Activated CD4-positive, alpha-beta T cell treated with anti-CD3 and anti-CD28 coated beads, Interleukin-2, amount 50 U/mL, for 4 hours (primary cell): ENCODE results near the gene SCFD2.

Experiments
- DNase-seq, 2 experiments: peaks; one replicate each; pipeline ENCODE4 v3.0.0-alpha.2; 2020

The SCFD2 gene

GRCh38 chr4:52946855-52947254, 419.0 kb downstream of the SCFD2 start:
- DNase-seq = no peak

DNA sequence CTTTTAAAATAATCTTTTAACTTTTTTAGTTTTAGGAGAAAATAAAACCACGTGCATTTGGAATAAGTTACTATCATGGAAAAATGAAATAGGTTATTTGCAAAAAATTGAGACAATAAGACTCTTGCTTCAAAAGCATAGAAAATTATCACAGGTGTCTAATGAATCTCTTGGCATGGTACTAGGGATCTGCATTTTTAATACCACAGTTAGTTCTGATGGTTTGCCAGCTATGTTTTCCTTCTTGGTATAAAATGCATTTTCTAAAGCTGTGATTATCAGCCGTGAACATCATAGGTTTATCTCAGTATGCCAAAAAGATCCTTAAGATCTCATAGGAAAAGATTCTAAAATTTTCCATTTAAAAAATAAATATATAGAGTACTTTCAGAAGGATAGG, 419.9 kb downstream of the SCFD2 start:
- no peak for DNase-seq

- no peak for DNase-seq
Observed at GRCh38 chr4:52945326-52945898, 420.4 kb downstream of the SCFD2 start.

DNA sequence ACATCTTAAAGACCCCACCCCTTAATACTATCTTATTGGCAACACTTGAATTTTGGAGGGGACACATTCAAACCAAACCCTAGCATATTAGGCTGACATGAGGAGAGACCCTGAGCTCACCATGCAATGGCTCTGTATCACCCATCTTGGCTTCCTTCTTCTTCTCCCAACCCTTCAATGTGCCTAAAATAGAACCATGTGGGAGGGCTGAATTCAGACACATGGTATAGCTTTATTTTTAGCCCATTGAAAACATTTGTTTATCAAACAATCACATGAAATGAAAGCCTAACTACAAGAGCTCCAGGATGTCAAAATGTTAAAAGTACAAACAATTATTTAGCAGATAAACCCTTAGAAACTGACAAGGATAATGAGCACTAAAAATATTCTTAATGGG, 422.2 kb downstream of the SCFD2 start:
- DNase-seq = no peak

DNA sequence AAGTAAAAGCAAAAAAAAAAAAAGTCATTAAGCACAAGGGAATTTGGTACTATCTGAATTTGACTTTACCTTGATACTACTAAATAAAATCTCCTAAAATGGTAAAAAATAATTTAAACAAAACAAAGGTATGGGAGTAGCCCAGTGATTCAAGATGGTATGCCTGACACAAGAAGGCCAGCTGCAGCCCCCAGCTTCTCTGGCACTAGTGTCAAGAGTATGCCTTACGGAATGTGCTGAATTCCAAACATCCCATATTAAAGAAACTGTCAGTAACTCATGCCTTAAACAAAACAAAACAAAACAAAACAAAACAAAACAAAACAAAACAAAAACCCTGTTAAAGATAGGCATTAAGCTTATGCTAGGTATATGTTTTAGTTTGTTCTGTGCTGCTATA, 422.9 kb downstream of the SCFD2 start:
- no peak for DNase-seq

- DNase-seq = no peak
Observed at GRCh38 chr4:52941450-52941849, 424.4 kb downstream of the SCFD2 start.

- no peak for DNase-seq
Observed at GRCh38 chr4:52939739-52940138, 426.1 kb downstream of the SCFD2 start.

DNA sequence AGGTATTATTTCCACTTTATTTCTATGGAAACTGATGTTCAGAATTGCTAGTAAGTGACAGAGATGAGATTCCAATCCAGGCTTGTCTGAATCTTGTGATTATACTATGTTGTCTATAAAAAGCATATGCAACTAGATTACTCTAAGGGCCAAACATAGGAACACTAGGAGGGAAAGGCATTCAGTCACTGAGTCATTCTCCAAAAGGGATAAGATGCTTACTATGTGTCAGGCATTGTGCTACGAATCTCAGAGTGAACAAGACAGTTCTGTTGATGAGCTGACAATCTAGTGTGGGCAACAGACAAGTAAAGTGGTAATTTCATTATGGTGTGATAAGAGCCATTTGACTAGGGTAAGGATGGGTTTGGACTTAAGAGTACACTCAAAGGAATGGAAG, 426.5 kb downstream of the SCFD2 start:
- DNase-seq = no peak

DNA sequence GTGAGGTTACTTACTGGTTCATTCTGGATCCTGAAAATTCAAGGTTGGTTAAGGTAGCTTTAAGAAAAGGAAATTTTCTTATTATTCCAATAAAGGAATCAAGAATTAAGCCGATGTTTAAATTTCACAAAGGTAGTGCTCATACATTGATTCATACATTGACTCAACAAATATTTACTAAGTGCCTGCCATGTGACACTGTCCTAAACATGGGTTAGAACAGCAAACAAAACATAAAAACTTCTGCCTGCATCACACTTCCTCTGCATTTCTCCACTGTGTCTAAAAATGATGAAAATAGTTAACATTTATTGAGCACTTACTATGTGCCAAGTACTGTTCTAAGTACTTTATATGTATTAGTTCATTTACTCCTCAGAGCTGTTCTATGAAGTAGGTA, 428.0 kb downstream of the SCFD2 start:
- DNase-seq = no peak

GRCh38 chr4:52936729-52937128, 429.1 kb downstream of the SCFD2 start:
- DNase-seq = no peak

DNA sequence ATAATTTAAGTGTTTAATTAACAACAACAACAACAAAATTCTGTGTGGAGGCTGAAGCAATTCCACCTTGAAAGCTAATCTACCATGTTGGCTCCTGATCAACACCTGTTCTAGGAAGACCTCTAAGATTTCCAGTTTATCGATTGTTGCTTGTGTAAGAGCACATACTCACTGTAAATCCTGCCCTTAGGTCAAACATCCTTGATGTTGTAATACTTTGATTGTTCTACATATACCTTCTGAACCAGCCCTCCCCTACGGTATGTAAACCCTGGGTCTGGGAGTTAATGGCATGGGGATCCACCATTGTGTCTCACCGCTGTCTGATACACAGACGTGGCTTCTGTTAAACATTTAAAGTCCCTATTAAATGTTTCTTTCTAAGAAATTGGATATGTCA, 430.5 kb downstream of the SCFD2 start:
- DNase-seq = no peak

DNA sequence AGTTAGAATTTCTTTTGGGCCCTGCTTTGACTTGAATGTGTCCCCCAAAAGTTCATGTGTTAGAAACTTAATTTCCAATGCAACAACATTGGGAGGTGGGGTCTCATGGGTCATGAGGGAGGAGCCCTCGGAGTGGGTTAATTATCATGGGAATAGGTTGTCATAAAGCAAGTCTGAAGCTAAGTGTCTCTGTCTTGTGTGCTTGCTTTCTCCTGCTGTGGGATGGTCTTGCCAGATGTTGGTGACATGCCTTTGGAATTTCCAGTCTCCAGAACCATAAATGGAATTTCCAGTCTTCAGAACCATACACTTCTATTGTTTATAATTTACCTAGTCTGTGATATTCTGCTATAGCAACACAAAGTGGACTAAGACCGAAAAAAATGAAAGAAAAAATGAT, 432.1 kb downstream of the SCFD2 start:
- DNase-seq = no peak

DNA sequence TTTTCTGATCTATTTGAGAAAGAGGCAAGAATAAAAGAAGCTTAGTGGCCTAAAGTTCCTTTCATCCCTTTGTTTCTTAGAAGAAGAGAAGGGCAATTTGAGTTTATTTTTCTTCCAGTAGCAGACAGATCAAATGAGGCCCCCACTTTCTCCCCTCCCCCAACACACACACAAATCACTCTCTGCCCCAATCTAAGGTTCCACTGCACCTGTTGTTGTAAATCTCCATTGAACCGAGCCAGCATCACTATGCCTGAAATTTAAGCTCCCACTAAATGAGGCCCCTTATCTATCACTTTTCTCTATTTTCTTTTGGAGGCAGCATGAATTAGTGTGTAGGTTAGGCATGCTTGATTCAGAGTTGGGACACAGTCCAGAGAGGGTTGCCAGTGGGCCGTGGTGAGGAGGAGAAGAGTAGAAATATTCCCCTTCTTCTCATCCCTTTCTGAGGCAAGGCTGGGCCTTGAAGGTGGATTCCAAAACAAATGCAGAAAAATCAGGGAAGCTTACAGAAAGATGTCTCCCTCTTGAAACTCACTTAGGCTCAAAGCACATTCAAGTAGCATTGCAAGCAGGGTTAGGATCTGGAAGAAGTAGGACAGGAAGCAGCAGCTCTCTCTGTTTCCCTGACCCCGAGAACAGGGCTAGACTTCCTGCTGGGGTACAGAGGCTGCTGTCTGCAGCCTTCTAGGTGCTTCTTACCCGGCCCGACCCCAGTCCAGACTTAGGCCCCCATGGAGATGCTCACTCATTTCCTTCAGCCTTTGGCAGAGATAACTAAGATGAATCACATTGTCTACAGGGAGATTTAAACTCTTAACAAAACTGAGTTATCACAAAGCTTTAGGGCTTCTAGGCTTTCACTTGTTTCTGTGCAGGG, 433.0 kb downstream of the SCFD2 start:
- DNase-seq = no peak

DNA sequence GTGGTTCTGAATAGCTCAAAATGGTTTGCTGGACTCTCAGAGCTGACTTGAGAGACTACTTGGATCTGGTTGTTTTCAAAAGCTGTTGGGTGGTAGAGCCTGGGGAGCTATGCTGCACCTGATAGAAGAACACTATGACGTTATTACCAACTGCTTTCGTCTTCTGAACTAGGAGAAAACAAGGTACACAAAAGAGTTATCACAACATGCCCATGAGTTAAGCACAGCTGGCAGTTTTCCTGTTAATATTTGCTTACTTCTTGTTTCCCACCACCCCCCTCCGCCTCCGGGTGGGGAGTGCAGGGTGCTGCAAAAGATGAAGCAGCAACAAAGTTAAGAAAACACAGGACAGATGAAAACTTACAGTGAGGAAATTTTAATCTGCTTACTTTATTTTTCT, 434.6 kb downstream of the SCFD2 start:
- DNase-seq = no peak

DNA sequence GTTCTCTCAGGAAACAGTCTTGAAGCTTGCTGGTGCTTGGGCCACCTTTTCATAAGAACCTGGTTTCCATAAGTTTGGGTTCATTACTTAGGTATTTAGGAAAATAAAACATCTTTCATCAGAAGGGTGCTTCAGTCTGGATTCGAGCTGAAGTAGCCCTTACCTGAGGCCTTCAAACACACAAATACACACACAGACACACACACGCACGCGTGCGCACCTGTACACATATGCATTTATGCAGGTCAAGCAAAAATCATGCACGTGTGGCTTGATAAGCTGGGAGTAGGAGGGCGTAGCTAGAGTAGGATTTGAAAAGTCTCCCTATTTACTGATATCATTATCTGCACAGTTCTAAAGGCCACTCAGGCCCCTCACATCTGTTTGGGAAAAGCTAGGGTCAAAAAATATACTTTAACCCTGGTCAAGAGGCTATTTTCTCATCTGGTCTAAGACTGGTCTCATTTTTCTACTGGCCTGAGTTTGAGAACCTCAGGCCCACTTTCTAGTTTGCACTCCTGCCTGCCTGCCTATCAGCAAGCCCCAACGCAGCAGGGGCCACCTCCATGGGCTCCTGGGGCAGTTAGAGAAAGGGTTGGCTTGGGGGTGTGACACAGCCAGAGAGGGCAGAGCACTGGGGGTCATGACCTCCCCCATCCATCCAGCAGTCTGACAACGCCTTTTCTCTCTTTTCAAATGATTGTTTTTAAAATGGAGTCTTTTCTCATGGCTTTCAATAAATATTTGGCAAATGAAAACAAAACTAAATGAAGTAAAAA, 439.5 kb downstream of the SCFD2 start:
- no peak for DNase-seq

DNA sequence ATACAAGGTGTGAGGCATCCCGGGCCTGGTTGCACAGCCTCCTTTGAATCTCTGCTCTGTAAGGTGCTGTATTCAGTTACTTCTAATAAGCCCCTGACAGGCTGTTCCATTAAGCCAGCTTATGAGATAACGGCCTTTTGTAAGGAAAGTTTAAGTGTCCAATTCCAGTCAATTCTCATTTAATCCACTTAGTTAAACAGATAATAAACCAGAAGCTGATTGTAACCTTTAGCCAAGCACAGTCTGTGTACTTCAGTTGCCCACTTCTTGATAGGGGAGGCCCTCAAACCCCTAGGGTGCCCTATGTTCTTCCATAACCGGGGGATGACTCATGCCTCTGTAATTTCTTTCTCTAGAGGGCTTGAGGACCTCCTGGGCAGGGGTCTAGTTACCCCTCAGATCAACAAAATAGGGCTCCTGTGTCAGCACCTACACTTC, 440.3 kb downstream of the SCFD2 start:
- no peak for DNase-seq

GRCh38 chr4:52919461-52919860, 446.4 kb downstream of the SCFD2 start:
- DNase-seq = no peak

DNA sequence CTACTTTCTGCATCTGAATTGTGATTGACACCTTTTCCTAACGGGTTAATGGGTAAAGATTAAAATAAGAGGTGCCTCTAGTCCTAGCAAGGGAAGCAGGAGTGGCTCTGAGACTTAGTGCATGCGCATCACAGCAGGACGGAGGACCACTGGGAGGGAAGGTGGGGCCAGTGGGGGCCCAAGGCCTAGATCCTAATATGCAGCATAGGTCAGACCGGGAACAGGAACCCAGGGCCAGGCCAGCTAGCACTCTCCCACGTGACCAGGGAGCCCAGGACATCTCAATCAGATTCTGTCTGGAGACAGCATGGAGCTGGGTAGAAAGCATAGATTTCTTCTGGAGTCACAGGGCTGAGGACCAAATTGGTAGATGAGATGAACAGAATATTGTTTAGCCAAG, 448.0 kb downstream of the SCFD2 start:
- DNase-seq = no peak

DNA sequence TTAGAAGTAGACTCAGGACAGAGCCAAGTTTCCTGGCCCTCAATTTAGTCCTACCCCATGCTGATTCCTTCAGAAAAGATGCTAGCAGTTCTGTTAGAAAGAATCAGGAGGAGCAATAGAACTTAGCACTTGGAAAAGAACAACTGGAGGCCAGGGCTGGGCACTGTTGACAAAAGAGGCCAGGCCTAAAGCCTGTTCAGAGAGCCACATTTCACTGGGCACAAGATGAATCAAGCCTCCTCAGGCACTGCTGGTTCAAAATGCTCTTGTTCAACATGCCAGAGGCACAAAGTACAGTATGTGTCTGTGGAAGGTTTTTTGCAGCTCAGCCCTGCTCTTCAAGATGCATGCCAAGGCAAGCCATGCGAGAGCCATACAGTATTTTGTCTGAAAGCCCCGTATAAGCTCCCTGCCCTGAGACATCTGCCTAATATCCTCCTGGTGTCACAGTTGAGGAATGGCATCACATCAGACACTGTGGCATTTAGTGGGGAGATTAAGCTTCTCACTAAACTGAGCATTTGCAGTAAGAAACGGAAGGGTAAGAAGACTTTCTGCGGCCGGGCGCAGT, 450.0 kb downstream of the SCFD2 start:
- DNase-seq = no peak

GRCh38 chr4:52915191-52915590, 450.7 kb downstream of the SCFD2 start:
- DNase-seq = no peak

DNA sequence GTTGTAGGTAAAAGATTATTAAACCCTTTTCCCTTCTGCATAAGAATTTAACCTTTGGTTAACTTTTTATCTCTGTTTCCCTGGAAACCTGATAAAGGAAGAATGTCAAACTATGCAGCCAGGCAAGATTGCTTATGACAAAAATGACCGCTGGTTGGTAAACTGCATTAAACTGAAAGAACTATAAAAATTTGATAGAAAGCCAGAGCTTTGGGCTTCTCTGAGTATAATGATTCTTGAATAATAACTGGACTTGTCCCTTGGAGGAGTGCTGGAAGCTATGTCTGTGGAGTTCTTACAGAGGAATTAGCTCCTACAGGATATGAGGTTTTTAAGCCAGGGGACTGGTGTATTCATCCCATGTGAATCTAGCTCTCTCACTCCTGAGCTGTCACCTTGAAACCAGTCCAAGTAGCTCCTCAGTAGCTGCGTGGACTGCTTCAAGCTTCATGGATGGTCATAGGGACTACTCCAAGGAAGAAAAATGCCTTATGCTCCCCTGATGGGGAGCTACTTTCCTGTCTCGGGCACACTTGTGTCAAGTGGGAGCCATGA, 451.7 kb downstream of the SCFD2 start:
- DNase-seq = no peak

DNA sequence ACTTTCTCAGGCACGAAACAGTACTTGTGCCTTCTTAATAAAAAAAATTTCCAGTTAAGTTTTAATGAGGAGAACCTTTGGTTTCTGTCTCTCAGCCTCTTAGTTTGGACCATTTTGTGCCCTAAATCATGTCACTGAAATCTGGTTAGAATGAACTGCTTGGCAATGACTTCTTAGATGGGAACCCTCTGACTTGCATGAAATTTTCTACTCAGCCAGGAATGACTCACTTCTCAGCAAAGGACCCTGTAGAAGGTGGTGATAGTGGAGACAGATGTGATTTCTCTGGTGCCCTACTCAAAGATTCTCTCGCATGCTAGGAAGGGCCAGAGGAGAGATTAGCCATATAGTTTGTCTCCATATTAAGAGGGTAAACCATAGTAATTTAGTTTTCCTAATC, 453.3 kb downstream of the SCFD2 start:
- DNase-seq = no peak

- peak; percentile 57 to 59 for DNase-seq
Observed at GRCh38 chr4:52911684-52912294, 454.1 kb downstream of the SCFD2 start.
